ENCODE measurements around the gene PGBD5.

DNA sequence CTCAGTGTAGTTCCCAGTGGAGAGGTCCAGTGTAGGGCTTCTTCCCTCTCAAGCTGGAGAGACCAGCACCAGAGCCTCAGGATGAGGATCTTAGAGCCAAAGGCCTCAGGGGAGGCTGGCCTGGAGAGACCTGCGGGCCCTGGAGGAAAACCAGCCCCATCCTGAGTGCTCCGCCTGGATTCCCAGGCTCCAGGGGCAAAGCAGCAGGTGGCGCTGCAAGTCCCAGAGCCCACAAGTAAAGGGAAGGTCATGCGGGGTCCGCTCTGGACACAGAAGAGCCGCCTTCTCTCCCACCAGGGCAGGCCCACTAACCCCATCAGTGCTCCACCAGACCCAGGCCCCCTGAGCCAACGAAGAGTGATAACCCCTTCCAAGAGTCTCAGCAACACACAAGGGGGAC lies 22.7 kb downstream of the PGBD5 start:
- TF ChIP-seq, protein P1, sequence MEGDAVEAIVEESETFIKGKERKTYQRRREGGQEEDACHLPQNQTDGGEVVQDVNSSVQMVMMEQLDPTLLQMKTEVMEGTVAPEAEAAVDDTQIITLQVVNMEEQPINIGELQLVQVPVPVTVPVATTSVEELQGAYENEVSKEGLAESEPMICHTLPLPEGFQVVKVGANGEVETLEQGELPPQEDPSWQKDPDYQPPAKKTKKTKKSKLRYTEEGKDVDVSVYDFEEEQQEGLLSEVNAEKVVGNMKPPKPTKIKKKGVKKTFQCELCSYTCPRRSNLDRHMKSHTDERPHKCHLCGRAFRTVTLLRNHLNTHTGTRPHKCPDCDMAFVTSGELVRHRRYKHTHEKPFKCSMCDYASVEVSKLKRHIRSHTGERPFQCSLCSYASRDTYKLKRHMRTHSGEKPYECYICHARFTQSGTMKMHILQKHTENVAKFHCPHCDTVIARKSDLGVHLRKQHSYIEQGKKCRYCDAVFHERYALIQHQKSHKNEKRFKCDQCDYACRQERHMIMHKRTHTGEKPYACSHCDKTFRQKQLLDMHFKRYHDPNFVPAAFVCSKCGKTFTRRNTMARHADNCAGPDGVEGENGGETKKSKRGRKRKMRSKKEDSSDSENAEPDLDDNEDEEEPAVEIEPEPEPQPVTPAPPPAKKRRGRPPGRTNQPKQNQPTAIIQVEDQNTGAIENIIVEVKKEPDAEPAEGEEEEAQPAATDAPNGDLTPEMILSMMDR (IDR thresholded peaks at IDR 0.05), result no peak
- TF ChIP-seq POLR2A (IDR thresholded peaks at IDR 0.05) (no peak), POLR2AphosphoS5 (IDR thresholded peaks at IDR 0.05) (no peak), EP300 (IDR thresholded peaks at IDR 0.05; ENCODE audit: low read depth) (no peak)

All from transverse colon (tissue), 4 donors.